DND-41 (cell line): Measurements from ENCODE around the gene RAB3D.

Experiments used
- ATAC-seq: fragments of 200-7000 bp; cut with Tn5 transposase; 3 replicates; pipeline ENCODE4 v1.9.1; 2021; ENCODE audit warnings: low read depth; ENCODE audit not compliant: insufficient read depth
- DNase-seq: peaks from one replicate; pipeline ENCODE4 v3.0.0-alpha.2; 2020
- H2AFZ ChIP-seq: 2 replicates; pipeline ENCODE4 v1.6.0; 2012; ENCODE audit warnings: low read depth, low read length
- H3K27ac ChIP-seq: 2 replicates; pipeline ENCODE4 v1.5.1; 2012; ENCODE audit warnings: low read length, inconsistent platforms
- H3K27me3 ChIP-seq: fragments of 200-600 bp; sonication (generic); 2 replicates; pipeline ENCODE4 v1.6.0; 2012; ENCODE audit warnings: low read length, mild to moderate bottlenecking, inconsistent platforms; ENCODE audit not compliant: insufficient read depth, poor library complexity
- H3K36me3 ChIP-seq: 2 replicates; pipeline ENCODE4 v1.5.1; 2012; ENCODE audit warnings: low read length, inconsistent platforms; ENCODE audit not compliant: insufficient read depth
- H3K4me1 ChIP-seq: 2 replicates; pipeline ENCODE4 v1.5.1; 2012; ENCODE audit warnings: mild to moderate bottlenecking, low read length; ENCODE audit not compliant: insufficient read depth
- H3K4me2 ChIP-seq: 2 replicates; pipeline ENCODE4 v1.6.0; 2012; ENCODE audit warnings: mild to moderate bottlenecking, moderate library complexity, low read length, inconsistent platforms; ENCODE audit not compliant: insufficient read depth
- H3K4me3 ChIP-seq, 2 experiments: fragments of 200-600 bp in 1 of 2; shearing (Covaris generic) in 1 of 2; 2 replicates each; pipeline ENCODE4 v1.5.1; 2012 to 2016; ENCODE audit warnings: inconsistent platforms in 2 of 2, low read length in 2 of 2, mild to moderate bottlenecking in 2 of 2, low read depth in 1 of 2, moderate library complexity in 1 of 2
- H3K79me2 ChIP-seq: 2 replicates; pipeline ENCODE4 v1.6.0; 2012; ENCODE audit warnings: low read length, inconsistent platforms; ENCODE audit not compliant: insufficient read depth
- H3K9ac ChIP-seq: 2 replicates; pipeline ENCODE4 v1.6.0; 2012; ENCODE audit warnings: low read depth, mild to moderate bottlenecking, inconsistent platforms, low read length, moderate library complexity
- H3K9me3 ChIP-seq: 2 replicates; pipeline ENCODE4 v1.5.1; 2012; ENCODE audit warnings: low read length, moderate library complexity, mild to moderate bottlenecking, inconsistent platforms; ENCODE audit not compliant: insufficient read depth, severe bottlenecking
- H4K20me1 ChIP-seq: 2 replicates; pipeline ENCODE4 v1.6.0; 2012; ENCODE audit warnings: low read length; ENCODE audit not compliant: insufficient read depth
- CTCF ChIP-seq: IDR thresholded peaks from 2 replicates; pipeline ENCODE4 v1.5.1; 2012; ENCODE audit warnings: borderline replicate concordance, low read length, moderate library complexity, mild to moderate bottlenecking; ENCODE audit not compliant: poor library complexity, severe bottlenecking; ENCODE audit errors: extremely low read depth
- EZH2 ChIP-seq: IDR thresholded peaks from 3 replicates; pipeline ENCODE4 v1.6.1; 2012; ENCODE audit warnings: borderline replicate concordance, low read depth, mild to moderate bottlenecking, moderate library complexity, low read length, inconsistent platforms; ENCODE audit not compliant: severe bottlenecking

RAB3D gene

DNA sequence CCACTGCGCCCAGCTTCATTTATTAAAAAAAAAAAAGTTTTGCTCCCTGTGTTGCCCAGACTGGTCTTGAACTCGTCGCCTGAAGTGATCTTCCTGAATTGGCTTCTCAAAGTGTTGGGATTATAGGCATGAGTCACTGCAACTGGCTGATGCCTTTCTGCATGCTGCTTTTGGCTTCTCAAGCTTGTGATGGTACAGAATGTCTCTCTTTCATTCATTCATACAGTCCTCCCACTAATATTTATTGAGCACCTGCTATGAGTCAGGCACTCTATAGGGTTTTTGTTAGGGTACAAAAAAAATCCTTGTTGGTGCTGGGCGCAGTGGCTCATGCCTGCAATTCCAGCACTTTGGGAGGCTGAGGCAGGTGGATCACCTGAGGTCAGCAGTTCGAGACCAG, 34.5 kb downstream of the RAB3D start:
- TF ChIP-seq EZH2 (no peak), CTCF (no peak)
- Histone ChIP-seq H3K27me3 (no peaks in the 10 kb centered on the region), H3K4me1 (peaks cover 3% of the 10 kb centered on the region; the same call in 1 of the 2 replicates)

GRCh38 chr19:11300811-11301120, 38.7 kb downstream of the RAB3D start:
- H3K4me3 ChIP-seq = no peak overlapping the region
- peaks cover 3% of the 10 kb centered on the region; the same call in 1 of the 2 replicates for H3K4me1 ChIP-seq
- DNase-seq (no peak), ATAC-seq (no peak)
- no peak for TF ChIP-seq EZH2
- TF ChIP-seq CTCF = no peak
- no peak overlapping the region for H3K4me2 ChIP-seq
- H3K36me3 ChIP-seq = no peaks in the 10 kb centered on the region
- no peak overlapping the region for H3K9ac ChIP-seq
- H3K27me3 ChIP-seq = no peaks in the 10 kb centered on the region
- H3K9me3 ChIP-seq = no peaks in the 10 kb centered on the region
- no peaks in the 10 kb centered on the region for H3K79me2 ChIP-seq
- H4K20me1 ChIP-seq = no peaks in the 10 kb centered on the region
- H2AFZ ChIP-seq = no peak overlapping the region
- no peak overlapping the region for H3K27ac ChIP-seq

More for the DNA sequence above, 34.5 kb downstream of the RAB3D start:
- Histone ChIP-seq H3K79me2 (no peaks in the 10 kb centered on the region), H2AFZ (no peak overlapping the region), H3K9me3 (no peaks in the 10 kb centered on the region), H3K4me3 (no peak overlapping the region), H3K9ac (no peak overlapping the region), H3K27ac (no peak overlapping the region), H3K36me3 (no peaks in the 10 kb centered on the region), H4K20me1 (no peaks in the 10 kb centered on the region), H3K4me2 (no peak overlapping the region)
- ATAC-seq (no peak), DNase-seq (no peak)

DNA sequence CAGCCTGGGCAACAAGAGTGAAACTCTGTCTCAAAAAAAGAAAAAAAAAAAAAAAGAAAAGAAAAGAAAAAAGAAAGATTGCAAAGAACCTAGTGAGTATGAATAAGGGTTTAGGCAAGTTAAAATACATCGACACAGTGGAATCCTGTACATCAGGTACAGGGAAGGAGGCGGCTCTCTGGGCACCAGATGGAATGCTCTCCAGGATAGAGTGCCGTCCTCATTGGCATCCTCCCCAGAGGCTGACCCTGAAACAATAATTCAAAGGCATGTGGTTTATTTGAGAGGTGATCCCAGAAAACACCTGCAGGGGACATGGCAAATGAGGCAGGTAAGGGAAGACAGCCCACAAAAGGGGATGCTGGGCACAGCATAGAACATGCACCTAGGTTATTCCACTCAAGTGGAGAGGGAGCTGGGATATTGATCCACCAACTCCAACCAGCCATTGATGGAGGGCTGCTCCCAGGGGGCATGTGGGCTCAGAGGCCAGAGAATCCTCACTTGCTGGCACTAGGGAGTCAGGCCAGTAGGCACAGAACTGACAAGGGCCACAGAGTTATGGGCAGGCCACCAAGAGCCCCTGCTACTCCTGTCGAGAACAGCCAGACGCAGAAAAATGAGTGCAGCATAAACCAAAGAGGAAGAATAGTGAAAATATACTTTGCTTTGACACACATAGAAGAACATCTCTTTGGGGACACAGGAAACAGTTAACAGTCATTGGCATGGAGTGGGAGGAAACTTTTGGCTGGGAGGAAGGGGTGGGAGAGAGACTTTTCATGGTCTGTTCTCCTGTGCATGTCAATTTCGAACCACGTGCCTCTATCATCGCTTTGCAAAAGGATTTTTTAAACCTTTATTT, 39.3 kb downstream of the RAB3D start:
- Histone ChIP-seq H3K9me3 (no peaks in the 10 kb centered on the region), H3K27me3 (no peaks in the 10 kb centered on the region), H4K20me1 (no peaks in the 10 kb centered on the region), H2AFZ (peak overlapping the region; percentile 25; the same call in 1 of the 2 replicates), H3K9ac (no peak overlapping the region), H3K27ac (no peak overlapping the region), H3K36me3 (no peaks in the 10 kb centered on the region), H3K4me1 (peaks cover 3% of the 10 kb centered on the region; the same call in 1 of the 2 replicates), H3K4me2 (no peak overlapping the region), H3K4me3 (no peak overlapping the region), H3K79me2 (no peaks in the 10 kb centered on the region)
- DNase-seq (no peak), ATAC-seq (no peak)
- TF ChIP-seq EZH2 (no peak), CTCF (no peak)
